Muscle of arm (tissue), 12 donors: ENCODE results near the gene CYP4A22. TPM values are rescaled to one million over a fixed set of nuclear protein-coding genes. Genes with fewer than 3 reads are reported as not detected.
"Not testable (repeated sequence)": the region's sequence is repeated elsewhere in the genome, so short reads cannot be mapped to it uniquely, and the experiment has no call there.

ENCODE experiments used
- DNase-seq: peaks from one replicate; pipeline ENCODE4 v3.0.0-alpha.2; 2013
- polyA plus RNA-seq, 12 donors: library from polyadenylated mRNA; unstranded; fragments of 120-200 nt; gene quantifications; one replicate each; pipeline ENCODE4 v1.2.1, GENCODE V29; 2013; ENCODE audit not compliant: insufficient read length in 12 of 12

CYP4A22 gene
- polyA plus RNA-seq, 12 donors, result 0.12 to 0.29 TPM; not detected in 10

DNA sequence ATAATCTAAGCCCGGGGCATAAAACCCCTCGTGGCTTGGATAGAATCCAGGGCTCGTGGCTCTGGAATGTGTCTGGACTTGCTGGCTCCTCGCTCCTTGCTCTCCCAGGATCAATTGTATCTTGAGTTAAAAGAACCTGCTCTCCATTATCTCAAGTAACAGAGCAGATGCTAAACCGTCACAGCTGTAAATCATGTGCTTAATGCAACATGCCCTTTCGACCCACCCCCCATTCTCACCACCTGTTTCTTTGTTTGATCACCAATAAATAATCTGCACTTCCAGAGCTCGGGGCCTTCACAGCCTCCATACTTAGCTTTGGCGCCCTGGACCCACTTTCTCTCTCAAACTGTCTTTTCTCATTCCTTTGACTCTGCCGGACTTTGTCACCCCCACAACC is 11.9 kb downstream of the CYP4A22 start:
- not testable (repeated sequence) for DNase-seq

DNA sequence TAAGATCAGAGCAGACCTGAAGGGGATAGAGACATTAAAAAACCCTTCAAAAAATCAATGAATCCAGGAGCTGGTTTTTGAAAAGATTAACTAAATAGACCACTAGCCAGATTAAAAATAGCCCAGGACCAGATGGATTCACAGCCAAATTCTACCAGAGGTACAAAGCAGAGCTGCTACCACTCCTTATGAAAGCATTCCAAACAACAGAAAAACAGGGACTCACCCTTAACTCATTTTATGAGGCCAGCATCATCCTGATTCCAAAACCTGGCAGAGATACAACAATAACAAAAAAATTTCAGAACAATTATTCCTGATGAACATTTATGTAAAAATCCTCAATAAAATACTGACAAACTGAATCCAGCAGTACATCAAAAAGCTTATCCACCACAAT is 19.2 kb downstream of the CYP4A22 start:
- DNase-seq, result not testable (repeated sequence)

DNA sequence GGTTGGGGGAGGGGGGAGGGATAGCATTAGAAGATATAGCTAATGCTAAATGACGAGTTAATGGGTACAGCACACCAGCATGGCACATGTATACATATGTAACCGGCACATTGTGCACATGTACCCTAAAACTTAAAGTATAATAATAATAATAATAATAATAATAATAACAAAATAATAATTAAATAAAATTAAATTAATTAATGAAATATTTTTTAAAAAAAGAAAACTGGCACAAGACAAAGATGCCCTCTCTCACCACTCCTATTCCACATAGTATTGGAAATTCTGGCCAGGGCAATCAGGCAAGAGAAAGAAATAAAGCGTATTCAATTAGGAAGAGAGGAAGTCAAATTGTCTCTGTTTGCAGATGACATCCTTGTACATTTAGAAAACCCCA is 20.7 kb downstream of the CYP4A22 start:
- not testable (repeated sequence) for DNase-seq

DNA sequence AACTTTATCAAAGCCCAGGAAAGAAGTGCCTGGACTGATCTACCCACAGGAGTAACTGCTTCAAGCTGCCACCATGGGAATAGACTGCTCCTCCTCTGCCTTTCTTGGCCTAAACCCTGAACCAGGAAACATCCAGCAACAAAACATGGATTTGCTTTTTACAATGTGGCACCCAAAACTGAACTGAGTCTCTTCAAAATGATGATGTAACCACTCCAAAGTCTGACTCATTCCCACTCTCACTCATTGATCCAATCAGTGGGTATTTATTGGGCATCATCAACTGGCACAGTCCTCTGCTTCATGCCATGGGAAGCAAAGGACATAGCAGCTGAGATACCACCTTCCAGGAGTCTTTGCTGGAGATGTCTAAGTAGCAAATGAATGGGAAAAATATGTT is 23.5 kb downstream of the CYP4A22 start:
- DNase-seq, result no peak

DNA sequence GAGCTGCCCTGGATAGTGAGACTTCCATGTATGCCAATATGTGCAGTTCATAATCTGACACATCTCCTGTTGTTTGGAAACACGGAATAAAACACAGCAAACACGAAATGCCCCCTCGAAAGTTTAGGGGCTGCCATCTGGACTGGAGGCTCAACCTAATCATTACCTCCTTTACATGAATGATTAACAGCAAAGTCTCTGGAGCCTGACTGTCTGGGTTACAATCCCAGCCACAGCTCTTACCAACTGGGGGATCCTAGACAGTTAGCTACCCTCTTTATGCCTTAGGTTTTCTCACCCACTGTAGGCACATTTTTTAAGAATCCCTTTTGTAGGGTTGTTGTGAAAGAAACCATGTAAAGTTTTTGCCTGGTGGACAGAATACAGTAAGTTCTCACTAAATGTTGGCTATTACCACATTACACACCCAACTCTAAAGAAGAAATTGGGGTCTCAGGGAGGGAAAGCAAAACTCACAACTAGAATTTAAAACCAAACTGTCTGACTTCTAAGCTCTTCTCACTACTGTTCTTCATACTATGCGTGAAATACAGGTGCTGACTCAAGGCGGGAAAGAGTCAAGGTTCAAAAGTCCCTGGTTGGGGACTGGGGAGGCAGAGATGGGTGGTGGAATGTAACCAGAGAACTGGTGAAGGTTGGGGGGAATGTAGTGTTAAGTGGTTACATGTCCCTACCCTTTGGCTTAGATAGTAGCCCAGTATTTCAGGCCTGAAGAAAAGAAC is 24.2 kb downstream of the CYP4A22 start:
- no peak for DNase-seq

DNA sequence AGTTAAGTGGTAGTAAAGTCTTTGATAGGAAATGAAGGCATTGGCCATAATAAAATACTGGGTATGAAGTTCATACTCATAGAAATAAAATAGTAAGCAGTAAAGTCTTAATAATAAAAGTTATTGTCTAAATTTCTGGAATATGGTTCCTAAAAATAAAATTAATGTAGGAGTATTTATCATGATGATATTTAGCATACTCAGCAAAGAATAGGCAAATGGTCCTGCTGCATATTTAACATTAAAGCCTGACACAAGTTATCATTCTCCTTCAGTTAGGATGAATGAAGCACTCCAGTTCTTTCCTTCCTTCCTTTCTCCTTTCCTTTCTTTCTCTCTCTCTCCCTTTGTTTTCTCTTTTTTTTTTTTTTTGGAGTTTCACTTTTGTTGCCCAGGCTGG is 27.3 kb downstream of the CYP4A22 start:
- no peak for DNase-seq

DNA sequence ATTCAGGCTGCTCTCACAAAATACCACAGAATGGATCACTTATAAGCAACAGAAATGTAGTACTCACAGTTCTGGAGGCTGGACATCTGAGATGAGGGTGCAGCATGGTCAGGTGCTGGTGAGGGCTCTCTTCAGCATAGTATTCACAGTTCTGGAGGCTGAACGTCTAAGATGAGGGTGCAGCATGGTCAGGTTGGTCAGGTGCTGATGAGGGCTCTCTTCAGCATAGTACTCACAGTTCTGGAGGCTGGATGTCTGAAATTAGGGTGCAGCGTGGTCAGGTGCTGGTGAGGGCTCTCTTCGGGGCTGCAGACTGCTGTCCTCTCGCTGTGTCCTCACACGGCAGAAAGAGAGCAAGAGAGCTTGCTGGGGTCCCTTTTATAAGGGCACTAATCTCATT is 35.5 kb downstream of the CYP4A22 start:
- DNase-seq, result no peak

DNA sequence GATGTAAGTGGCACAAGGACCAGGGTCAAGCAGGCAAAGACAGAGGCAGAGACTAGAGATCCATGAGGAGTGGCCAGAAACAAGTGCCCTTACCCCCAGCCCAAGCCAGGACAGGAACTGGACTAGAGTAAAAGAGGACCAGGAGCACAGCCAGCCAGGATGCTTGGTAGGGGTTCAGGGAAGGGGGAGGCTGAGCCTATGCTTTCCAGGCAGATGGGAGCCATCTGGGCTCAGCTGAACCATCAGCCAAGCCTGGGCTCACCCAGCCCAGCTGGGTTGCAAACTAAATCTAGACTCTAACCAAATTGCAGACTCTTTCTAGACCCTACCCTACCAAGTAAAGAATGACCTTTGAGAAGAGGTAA is 37.4 kb downstream of the CYP4A22 start:
- no peak for DNase-seq

DNA sequence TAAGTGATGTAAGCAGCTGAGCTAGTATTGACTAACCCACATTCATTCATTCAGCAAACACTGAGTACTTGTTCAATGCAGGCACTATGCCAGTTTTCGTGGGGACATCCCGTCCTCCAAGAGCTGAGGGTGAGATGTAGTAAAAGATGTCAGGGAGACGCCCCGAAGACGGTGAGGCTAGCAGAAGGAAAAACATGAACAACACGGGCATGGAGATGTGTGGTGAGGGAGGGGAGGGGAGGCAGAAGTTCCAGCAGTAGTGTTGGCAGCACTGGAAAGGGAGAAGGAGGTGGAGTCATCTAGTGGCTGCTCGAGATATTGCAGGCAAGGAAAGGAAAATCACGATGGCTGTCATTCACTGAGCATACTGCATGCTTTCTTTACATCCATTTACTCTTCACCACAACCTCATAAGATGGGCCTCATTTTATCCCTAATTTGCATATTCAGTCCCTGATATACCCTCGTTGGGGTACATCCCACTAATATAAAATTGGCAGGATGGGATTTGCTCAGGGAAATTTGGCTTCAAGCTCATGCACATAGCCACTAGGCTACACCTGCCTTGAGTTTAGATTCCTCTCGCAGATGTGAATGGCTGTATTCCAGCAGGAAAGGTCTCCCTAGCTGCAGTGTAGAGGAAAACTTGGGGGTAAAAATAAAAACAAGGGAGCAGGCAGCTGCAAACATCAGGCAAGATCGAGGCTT is 38.1 kb downstream of the CYP4A22 start:
- DNase-seq, result no peak

DNA sequence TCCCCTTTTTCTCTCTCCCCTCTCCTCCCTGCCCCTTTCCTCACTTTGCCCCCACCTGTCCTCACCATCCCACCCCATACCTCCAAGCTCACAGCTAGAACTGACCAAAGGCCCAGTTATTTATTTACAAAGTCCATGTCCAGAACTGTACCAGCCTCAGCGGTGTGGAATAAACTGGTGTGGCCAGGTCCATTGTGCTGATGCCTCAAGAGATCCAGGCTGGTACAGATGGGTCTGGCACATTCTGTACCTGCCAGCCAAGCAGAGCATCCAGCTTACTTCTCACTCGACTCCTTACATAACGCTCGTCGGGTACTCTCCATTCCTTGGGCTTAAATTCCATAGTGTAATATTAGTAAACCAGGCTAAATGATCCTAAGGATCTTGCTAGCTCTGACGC is 40.8 kb downstream of the CYP4A22 start:
- DNase-seq, result no peak

DNA sequence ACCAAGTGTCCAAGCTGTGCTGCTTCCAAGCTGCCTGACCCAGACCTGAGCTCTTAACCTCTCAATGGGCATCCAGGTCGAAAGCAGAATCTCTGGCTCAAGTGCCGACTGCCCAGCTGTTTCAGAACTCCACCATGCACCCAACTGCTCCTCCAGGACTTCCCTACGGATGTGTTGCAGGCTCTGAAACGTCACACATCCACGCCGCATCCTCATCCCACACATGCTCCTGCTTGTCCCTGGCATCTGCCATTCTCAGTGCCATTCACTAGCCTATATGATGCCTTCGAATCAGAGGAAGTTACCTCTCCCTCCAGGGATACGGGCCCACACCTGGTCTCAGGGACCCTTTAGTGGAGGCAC is 41.4 kb downstream of the CYP4A22 start:
- DNase-seq, result no peak

DNA sequence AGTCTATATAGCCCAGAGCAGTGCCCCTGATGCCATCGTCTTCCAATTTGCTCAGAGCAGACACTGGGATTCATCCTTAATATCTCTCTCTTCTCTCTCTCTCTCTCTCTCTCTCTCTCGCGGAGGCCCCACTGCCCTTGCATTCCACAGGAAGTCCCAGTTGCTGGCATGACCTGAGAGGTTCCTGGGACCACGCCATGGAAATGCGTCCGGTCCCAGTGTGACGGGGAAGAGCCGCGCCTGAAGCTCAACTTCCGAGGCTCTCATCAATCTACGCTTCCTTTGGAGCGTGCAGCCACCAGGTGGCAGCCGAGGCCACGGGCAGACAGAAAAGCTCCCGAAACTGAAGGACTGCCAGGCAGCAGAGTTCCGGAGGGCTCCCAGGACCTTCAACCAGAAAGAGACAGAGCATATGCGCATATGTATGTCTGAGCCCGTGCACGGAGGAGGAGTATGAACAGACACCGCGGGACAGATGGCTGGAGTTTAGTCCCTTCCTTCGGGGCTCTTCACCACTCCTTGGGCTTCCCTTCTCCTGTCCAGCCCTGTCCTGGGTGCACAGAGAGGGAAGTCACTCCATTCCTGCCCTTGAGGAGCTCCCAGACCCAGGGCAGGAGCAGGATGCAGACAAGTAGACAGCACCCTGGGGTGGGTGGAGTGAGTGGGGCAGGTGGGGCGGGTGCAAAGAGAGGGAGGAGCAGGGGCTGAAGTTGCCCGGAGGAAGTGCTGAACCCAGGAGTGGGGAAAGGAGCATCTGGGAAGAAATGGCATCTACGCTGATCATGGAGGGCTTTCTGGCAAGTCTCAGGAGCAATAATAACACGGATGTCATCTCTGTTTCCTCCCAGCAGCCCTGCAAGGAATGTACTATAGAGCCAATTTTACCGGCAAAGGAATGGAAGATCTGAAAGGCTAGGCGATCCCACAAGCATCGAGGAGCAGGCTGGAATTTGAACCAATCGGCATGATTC is 42.1 kb downstream of the CYP4A22 start:
- DNase-seq, result peak; percentile 92

DNA sequence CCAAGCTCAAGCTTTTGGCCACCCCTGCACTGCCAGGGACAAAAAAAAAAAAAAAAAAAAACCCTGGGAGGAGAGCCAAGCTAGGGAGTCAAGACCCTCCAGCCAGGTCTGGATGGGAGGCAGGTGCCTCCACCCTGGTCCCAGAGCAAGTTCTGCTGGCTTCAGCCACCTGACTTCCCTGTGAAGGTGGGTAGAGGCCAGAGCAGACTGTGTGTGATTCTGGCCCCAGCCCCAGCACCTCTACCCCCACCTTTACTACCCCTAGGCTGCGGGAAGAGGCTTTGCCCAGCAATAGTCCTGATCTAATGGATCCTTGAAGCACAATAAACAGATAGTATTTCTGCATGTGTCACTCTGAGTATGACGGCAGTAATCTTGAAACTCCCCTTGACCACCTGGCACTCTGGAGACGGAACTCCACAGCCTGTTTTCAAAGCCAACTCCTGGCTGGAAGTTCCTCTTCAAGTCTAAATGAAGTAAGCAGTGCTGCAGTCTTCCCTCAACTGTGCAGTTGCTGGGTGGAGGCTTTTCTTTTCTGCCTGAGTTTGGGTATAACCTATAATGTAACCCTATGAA is 42.8 kb downstream of the CYP4A22 start:
- no peak for DNase-seq

DNA sequence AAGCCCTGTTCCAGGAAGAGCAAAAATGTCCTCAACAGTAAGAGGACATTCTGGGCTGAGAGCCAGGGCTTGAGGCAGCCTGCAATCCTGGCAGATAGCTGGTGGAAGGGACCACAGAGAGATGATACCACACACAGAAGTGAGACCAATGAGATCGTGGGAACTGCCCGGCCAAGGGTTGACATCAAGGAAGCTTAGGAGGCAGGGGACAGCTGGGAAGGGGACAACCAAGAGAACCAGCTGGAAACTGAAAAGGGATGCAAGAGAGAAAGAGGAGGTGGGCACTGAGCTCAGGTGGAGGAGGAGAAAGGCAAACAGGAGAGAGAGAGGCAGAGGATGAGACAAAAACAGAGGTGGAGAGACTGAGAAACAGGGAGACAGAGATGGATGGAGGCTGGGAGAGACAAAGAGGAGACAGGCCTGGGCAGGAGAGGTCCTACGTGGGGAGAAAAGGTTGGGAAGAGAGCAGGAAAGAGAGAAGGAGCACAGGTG is 43.4 kb downstream of the CYP4A22 start:
- DNase-seq, result no peak

DNA sequence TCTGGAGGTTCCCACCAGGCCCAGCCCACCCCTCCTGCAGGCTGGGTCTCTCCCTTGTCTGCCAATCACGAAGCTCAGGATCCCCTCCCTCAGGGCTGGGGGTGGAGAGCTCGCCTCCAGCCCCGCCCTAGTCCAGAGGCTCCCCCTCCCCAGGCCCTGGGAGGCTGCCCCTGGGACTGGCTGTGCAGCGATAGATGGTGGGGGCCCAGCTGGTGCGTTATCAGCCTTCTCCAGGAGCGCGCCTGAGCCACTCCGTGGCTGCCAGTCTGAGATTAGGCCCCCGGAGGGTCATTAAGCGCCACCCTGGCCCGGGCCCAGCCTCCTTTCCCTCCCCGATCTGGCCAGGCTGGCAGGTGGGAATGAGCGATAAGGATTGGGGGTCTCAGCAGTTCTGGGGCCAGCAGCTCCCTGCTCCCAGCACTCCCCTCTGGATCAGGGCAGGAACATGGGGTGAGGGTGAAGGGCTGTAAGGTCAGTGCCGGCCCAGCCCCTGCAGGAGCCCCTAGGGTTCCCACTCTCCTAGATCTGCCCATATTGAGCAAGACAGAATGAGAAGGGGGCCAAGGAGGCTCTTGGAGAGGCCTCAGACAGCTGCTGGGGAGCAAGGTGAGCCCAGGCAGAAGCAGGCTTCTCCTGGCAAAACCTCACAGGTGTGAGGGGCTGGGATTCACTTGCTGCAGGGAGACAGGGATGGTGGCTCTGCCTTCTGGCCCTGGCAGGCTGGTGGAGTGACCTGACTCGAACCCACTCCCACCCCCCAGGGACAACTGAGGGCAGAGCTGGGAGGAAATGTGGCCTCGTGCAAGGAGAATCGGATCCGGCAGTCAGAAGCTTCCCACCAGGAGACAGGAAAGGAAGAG is 44.1 kb downstream of the CYP4A22 start:
- no peak for DNase-seq

DNA sequence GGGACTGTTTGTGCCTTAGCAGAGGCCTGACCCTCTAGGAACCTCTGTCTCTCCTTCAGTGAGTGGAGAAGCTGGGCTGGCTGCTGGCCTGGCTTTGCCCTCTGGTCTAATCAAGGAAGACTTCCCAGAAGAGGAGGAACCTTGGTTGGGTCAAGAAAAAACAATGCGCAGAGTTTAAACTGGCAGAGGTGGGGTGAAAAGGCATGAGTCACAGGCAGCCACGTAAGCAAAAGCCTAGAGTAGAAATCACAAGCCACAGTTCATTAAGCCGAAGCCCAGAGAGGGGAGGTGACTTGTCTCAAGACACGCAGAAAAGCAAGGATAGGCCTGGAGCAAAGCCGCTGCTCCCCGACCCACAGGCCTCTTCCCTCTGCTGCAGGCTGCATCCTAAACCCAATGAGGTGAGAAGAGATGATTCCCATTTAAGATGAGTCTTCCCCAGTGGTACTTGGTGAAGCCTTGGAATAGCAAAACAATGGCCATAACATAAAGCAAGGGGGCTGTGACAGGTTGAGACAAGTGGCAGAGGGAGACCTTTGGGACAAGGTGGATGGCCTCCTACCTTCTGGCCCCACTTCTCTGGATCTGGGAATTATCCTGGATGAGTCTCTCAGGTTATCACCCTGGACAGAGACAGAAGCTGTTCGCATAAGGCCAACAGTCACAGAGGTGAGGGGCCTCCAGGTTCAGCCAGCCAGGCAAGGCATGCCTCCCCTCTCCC is 44.9 kb downstream of the CYP4A22 start:
- DNase-seq, result no peak

DNA sequence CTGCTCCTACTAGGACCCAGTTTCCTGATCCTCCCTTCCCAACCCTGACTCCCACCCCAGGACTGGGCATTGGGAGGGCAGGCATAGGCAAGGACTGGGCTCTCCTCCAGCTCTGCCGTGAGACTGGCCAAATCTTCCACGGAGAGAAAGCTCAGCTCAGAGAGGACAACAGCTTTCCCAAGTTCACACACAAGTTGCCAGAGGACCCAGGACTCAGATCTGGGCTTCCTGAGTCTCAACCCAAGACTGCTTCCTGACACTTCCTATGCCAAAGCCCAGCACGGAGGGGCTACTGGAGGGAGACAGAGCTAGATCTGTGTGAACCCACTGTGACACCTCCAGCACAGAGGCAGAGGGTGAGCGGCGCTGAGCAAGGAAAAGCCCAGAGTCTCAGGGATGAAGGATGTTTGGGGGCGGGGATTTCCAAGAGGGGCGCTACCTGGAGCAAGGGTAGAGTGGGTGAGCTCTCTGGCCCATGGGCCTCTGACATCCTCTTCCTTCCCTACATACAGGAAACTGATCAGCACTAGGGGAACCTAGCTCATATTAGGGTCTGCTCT is 45.5 kb downstream of the CYP4A22 start:
- no peak for DNase-seq

DNA sequence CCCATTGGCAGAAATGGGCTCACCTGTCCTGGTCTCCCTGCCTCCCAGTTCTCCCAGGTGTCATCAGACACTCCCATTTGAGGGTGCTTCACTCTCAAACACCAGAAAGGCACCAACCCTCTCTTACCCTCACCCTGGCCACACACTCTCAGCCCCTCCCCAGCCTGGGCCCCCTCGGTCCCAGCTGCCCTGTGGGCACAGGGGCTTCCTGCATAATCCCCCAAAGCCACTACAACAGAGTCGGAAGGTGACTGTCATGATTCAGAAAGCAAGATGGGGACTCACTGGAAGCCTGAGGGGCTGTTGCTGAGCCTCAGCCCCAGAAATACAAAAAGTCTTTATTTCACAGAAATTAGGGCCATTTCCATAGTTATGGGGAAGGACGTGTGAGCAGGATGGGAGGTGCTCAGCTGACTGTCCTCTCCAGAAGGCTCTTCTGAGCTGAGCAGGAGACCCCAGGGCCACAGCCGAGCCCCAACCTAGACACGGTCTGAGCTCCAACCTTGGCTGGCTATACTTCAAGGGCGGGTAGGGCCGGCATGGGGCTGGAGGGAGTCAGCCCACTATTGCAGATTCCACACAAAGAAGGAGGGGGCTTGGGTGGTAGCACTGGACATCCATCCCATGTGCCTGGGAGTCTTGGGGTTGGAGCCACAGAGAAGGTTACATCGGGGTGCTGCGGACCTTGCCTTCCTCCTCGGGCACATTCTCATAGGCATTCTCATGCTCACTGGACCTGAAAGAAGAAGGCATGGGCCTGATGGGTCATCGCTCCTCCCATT is 46.3 kb downstream of the CYP4A22 start:
- no peak for DNase-seq
